ENCODE measurements around the gene NR2F2. TPM values are rescaled to one million over a fixed set of nuclear protein-coding genes. Genes with fewer than 3 reads are reported as not detected.

The NR2F2 gene
- total RNA-seq, 2 experiments from 2014 or later: not detected

DNA sequence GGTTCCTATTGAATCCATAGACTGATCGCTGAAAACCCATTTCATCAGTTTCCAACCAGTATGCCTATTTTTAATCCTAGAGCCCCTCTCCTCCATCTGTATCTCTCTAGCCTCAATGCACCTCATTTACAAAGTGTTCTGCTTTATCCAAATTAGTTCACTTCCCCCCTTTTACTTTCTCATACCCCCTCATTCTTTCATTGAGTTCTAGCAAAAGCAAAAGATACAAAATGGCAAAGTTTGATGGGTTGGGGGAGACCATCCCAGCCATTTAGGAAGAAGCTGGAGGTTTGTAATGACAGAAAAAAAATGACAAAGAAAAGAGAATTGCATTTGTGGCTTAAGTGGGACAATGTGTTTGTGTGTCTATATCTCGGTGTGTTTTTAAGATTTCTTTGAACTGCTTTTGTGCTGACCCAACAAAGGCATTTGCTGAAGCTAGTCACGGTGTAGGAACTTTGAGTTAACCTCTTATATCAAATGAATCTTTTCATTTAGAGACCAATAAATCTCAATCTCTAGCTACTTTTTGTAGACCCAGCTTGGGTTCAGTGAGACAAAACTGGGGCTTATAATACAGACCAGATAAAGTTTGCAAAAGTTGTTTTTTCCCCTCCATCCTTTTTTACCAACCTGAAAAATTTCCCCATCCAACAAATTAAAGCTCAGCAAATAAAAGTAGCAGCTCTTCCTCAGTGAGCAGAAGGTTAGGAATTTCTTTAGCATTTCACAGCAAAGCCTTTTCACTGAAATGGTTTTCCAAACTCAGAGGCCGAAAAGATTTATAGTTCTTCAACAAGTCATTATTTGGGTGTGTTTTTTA, 18.7 kb downstream of the NR2F2 start:
- H3K27me3 Mint-ChIP-seq (ENCODE audit: low read depth): peaks cover 92% of the 10 kb centered on the region
- H3K9me3 Mint-ChIP-seq (ENCODE audit: insufficient read depth): no peaks in the 10 kb centered on the region
- ChIA-PET POLR2A (no interaction called here), CTCF (interaction anchor here (0.8 to 1.1 kb wide), 2 partner anchors 8 to 22 kb away, joined by 3 to 6 read pairs; no protein-coding TSS in a partner anchor)
- DNase-seq: no peak
- no peak for ATAC-seq
- H3K36me3 Mint-ChIP-seq (ENCODE audit: low read depth): peaks cover 2% of the 10 kb centered on the region
- H3K4me3 Mint-ChIP-seq: no peak overlapping the region
- no peak overlapping the region for H3K27ac Mint-ChIP-seq
- H3K4me1 Mint-ChIP-seq (ENCODE audit: low read depth): no peaks in the 10 kb centered on the region

DNA sequence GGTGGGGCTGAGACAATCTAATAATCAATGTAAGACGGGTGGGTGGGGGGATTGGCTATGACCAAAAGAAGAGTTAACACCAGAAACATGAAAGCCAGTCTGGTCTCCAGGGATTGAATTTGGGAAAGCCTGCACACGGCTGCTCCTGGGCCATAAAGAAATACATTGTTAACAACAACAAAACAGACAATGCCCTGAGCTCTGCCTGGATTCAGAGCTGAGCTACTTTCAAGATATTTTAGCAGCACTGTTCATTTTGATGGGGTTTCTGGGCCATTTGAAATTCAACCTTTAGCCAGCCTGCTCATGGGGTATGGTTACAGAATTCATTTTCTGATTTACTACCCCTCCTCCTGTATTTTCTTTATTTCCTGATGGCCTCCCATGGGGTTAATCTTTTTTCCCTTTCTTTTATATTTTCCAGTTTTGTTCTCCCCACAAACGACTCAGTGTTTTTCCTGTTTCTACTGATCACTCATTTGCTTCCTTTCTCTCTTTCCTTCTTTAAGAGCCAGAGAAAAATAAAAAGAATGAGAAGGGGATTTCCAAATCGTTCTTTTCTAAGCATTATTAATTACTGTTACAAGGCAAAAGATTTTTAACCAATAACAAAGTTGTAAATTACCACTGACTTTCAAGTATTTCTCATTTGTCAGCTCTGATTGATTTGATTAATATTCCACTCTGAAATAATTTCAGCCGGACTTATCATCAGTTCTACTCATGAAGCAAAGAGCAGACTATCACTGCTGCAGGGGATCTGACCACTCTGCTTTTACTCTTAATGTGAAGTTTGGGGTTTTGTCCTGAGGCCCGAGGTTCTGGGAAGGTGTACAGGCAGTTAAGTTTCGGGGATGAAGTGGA, 19.6 kb downstream of the NR2F2 start:
- Mint-ChIP-seq H3K36me3 (ENCODE audit: low read depth) (no peaks in the 10 kb centered on the region), H3K4me3 (no peak overlapping the region), H3K27ac (no peak overlapping the region), H3K27me3 (ENCODE audit: low read depth) (peaks cover 84% of the 10 kb centered on the region), H3K9me3 (ENCODE audit: insufficient read depth) (no peaks in the 10 kb centered on the region), H3K4me1 (ENCODE audit: low read depth) (no peaks in the 10 kb centered on the region)
- ChIA-PET CTCF (interaction anchor here (1.1 kb wide), 1 partner anchor 23 kb away, joined by 6 read pairs; no protein-coding TSS in a partner anchor), POLR2A (no interaction called here)
- DNase-seq: no peak
- no peak for ATAC-seq

DNA sequence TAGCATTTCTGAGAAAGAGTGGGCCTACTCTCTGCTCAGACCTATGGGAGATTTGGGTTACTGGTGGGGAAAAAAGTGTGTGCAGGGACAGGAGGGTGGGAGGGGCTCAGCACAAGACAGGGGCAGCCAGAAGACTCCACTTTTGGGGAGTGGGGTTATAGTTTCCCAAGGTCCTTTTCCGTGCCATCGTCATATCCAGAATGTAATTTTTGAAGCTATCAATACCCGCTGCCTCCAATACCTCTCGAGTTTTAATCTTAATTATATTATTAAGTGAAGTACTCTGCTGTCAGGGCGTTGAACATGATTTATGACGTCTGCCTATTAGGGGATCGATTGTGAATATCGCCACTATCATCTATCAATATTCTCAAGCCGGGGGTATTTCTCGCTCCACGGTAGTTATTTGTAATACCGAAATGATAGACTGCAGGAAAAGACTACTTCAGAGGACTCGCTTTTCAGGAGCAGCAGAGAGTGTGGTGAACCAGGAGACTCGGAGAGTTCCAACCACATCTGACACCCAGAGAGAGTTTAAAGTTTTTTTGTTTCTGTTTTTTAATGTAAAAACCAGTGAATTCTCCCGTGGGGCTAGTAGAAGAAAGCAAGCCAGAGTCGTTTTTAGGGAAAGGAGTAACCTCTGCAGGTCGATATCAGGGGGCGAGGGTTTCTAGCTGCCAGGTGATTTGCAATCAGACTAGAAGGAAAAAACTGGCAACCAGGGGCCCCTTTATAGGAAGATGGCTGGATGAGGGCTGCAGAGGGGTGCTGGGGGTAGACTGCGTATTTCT, 20.6 kb downstream of the NR2F2 start:
- no peak overlapping the region for H3K27ac Mint-ChIP-seq
- ATAC-seq: no peak
- POLR2A ChIA-PET: no interaction called here
- H3K27me3 Mint-ChIP-seq (ENCODE audit: low read depth): peaks cover 73% of the 10 kb centered on the region
- CTCF ChIA-PET: no interaction called here
- H3K4me3 Mint-ChIP-seq: no peak overlapping the region
- no peaks in the 10 kb centered on the region for H3K9me3 Mint-ChIP-seq (ENCODE audit: insufficient read depth)
- no peaks in the 10 kb centered on the region for H3K4me1 Mint-ChIP-seq (ENCODE audit: low read depth)
- no peaks in the 10 kb centered on the region for H3K36me3 Mint-ChIP-seq (ENCODE audit: low read depth)
- DNase-seq: no peak

- H3K4me1 Mint-ChIP-seq (ENCODE audit: low read depth): peaks cover 8% of the 10 kb centered on the region
- H3K4me3 Mint-ChIP-seq: no peak overlapping the region
- ChIA-PET CTCF (no interaction called here), POLR2A (no interaction called here)
- no peak overlapping the region for H3K27ac Mint-ChIP-seq
- DNase-seq: no peak
- H3K36me3 Mint-ChIP-seq (ENCODE audit: low read depth): no peaks in the 10 kb centered on the region
- no peaks in the 10 kb centered on the region for H3K9me3 Mint-ChIP-seq (ENCODE audit: insufficient read depth)
- no peak for ATAC-seq
- peaks cover 68% of the 10 kb centered on the region for H3K27me3 Mint-ChIP-seq (ENCODE audit: low read depth)
Observed at GRCh38 chr15:96351761-96352603, 21.5 kb downstream of the NR2F2 start.

GRCh38 chr15:96352604-96353405, 22.3 kb downstream of the NR2F2 start:
- POLR2A ChIA-PET: no interaction called here

GRCh38 chr15:96353416-96353929, 23.0 kb downstream of the NR2F2 start:
- POLR2A ChIA-PET: no interaction called here
- H3K27ac Mint-ChIP-seq: no peak overlapping the region
- peaks cover 20% of the 10 kb centered on the region for H3K4me1 Mint-ChIP-seq (ENCODE audit: low read depth)
- no peaks in the 10 kb centered on the region for H3K9me3 Mint-ChIP-seq (ENCODE audit: insufficient read depth)
- H3K27me3 Mint-ChIP-seq (ENCODE audit: low read depth): peaks cover 64% of the 10 kb centered on the region
- H3K36me3 Mint-ChIP-seq (ENCODE audit: low read depth): peaks cover 8% of the 10 kb centered on the region
- H3K4me3 Mint-ChIP-seq: no peak overlapping the region
- CTCF ChIA-PET: no interaction called here
- ATAC-seq (no peak), DNase-seq (no peak)

More at GRCh38 chr15:96352604-96353405, 22.3 kb downstream of the NR2F2 start:
- H3K9me3 Mint-ChIP-seq (ENCODE audit: insufficient read depth): no peaks in the 10 kb centered on the region
- H3K4me1 Mint-ChIP-seq (ENCODE audit: low read depth): peaks cover 13% of the 10 kb centered on the region
- peaks cover 64% of the 10 kb centered on the region for H3K27me3 Mint-ChIP-seq (ENCODE audit: low read depth)
- no peak for ATAC-seq
- H3K27ac Mint-ChIP-seq: no peak overlapping the region
- H3K36me3 Mint-ChIP-seq (ENCODE audit: low read depth): peaks cover 3% of the 10 kb centered on the region
- H3K4me3 Mint-ChIP-seq: no peak overlapping the region
- DNase-seq: no peak
- CTCF ChIA-PET: no interaction called here

DNA sequence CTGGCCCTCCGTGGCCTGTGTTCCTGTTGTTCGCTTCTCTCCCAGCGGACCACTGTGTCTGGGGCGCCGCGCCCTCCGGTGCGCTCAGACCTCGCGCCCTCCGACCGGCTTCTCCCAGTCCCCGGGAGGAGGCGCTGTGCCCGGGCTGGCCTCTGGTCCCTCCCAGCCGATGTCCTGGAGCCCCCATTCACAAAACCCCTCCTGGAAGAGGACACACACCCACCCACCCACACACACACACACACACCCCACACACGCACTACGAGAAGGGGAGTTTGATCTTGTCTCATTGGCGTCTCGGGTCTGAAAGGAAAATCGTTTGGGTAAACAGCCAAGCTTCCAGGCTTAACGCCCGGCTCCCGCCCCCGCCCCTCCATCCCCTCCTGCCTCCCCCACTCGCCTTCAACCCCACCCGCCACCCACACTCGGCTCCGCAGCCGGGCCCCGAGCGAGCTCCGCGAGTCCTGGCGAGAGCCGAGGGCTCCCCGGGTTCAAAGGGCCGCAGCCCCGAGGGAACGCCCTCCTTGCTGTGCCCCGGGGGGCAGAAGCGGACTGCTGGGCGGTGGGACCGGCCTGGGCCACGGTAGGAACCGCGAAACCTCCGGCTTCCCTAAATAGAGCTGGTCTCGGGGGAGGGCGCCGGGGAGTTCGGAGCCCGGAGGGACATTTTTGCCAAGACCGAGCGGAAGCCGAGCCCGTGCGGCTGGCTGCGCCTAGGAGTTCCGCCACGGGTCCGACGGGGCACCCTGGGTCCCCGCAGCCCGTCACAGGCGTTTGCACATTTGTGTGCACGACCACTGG, 23.6 kb downstream of the NR2F2 start:
- Mint-ChIP-seq H3K27me3 (ENCODE audit: low read depth) (peaks cover 65% of the 10 kb centered on the region), H3K27ac (no peak overlapping the region), H3K4me1 (ENCODE audit: low read depth) (peaks cover 23% of the 10 kb centered on the region), H3K36me3 (ENCODE audit: low read depth) (peaks cover 8% of the 10 kb centered on the region), H3K9me3 (ENCODE audit: insufficient read depth) (no peaks in the 10 kb centered on the region), H3K4me3 (no peak overlapping the region)
- no peak for ATAC-seq
- no peak for DNase-seq
- ChIA-PET CTCF (interaction anchor here (1.2 kb wide), 1 partner anchor 1095 kb away, joined by 3 read pairs; no protein-coding TSS in a partner anchor), POLR2A (no interaction called here)

- no peak for DNase-seq
- no peak for ATAC-seq
- peaks cover 23% of the 10 kb centered on the region for H3K4me1 Mint-ChIP-seq (ENCODE audit: low read depth)
- ChIA-PET POLR2A (no interaction called here), CTCF (interaction anchor here (1.2 to 3.4 kb wide), 2 partner anchors 27 to 1095 kb away, joined by 3 to 16 read pairs; no protein-coding TSS in a partner anchor)
- H3K27me3 Mint-ChIP-seq (ENCODE audit: low read depth): peaks cover 63% of the 10 kb centered on the region
- no peak overlapping the region for H3K4me3 Mint-ChIP-seq
- peaks cover 8% of the 10 kb centered on the region for H3K36me3 Mint-ChIP-seq (ENCODE audit: low read depth)
- no peak overlapping the region for H3K27ac Mint-ChIP-seq
- no peaks in the 10 kb centered on the region for H3K9me3 Mint-ChIP-seq (ENCODE audit: insufficient read depth)
Observed at GRCh38 chr15:96354731-96355567, 24.4 kb downstream of the NR2F2 start.

DNA sequence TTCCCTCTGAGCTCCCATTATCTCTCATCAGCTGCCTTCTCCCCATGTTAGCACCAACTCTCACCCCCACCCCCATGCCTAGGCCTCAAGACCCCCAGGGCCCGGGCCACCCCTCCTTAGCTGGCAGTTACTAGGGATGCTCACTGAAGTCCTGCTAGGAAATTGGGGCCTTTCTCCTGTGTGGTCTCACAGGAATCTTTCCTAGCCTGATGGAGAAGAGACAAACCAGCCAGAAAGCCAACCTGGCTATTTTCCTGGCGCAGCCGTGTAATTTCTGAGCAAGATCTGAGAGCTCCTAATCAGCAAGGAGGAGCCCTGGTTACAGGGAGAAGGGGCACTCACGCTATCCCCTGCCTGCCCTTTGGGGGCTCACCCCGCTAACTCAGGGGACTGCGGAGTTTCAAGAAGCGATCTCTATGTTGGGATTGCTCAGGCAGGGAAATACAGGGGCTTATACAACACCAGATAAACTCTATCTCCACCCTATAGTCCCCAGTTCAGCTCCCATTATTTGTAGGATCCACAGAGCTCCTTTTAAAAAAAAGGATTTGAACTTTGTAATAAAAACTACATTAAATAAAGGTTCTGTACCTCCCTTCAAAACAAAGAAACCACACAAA, 25.2 kb downstream of the NR2F2 start:
- no peak for DNase-seq
- ATAC-seq: no peak

More for the DNA sequence above, 25.2 kb downstream of the NR2F2 start:
- no peaks in the 10 kb centered on the region for H3K9me3 Mint-ChIP-seq (ENCODE audit: insufficient read depth)
- H3K4me3 Mint-ChIP-seq: no peak overlapping the region
- ChIA-PET CTCF (interaction anchor here (1.2 to 3.4 kb wide), 2 partner anchors 28 to 1096 kb away, joined by 3 to 16 read pairs; no protein-coding TSS in a partner anchor), POLR2A (no interaction called here)
- peaks cover 23% of the 10 kb centered on the region for H3K4me1 Mint-ChIP-seq (ENCODE audit: low read depth)
- peaks cover 58% of the 10 kb centered on the region for H3K27me3 Mint-ChIP-seq (ENCODE audit: low read depth)
- peaks cover 8% of the 10 kb centered on the region for H3K36me3 Mint-ChIP-seq (ENCODE audit: low read depth)
- H3K27ac Mint-ChIP-seq: no peak overlapping the region
